IPS DF 4.7 (cell line): Measurements from ENCODE around the gene GNPTAB.

ENCODE experiments used
- DNase-seq: peaks from one replicate; pipeline ENCODE4 v3.0.0-alpha.2; 2013; ENCODE audit warnings: low spot score; ENCODE audit errors: extremely low read depth

GNPTAB gene

GRCh38 chr12:101772012-101772775 is 58.6 kb downstream of the GNPTAB start:
- DNase-seq: no peak

- DNase-seq: no peak
These were observed 60.9 kb downstream of the GNPTAB start for GRCh38 chr12:101769865-101770264.

- DNase-seq: no peak
These were observed 62.0 kb downstream of the GNPTAB start for GRCh38 chr12:101768781-101769180.

- no peak for DNase-seq
These were observed 63.2 kb downstream of the GNPTAB start for GRCh38 chr12:101767537-101767936.

- no peak for DNase-seq
These were observed 66.5 kb downstream of the GNPTAB start for GRCh38 chr12:101764051-101764792.

- DNase-seq: no peak
These were observed 67.4 kb downstream of the GNPTAB start for GRCh38 chr12:101763246-101763931.

- no peak for DNase-seq
These were observed 69.0 kb downstream of the GNPTAB start for GRCh38 chr12:101761781-101762180.

- no peak for DNase-seq
These were observed 69.4 kb downstream of the GNPTAB start for GRCh38 chr12:101761350-101761749.

- no peak for DNase-seq
These were observed 71.2 kb downstream of the GNPTAB start for GRCh38 chr12:101759396-101760047.

GRCh38 chr12:101750152-101750551 is 80.6 kb downstream of the GNPTAB start:
- DNase-seq: no peak

- no peak for DNase-seq
These were observed 81.1 kb downstream of the GNPTAB start for GRCh38 chr12:101749657-101750056.

- DNase-seq: no peak
These were observed 81.9 kb downstream of the GNPTAB start for GRCh38 chr12:101748907-101749306.

GRCh38 chr12:101747697-101748096 is 83.1 kb downstream of the GNPTAB start:
- no peak for DNase-seq

- no peak for DNase-seq
These were observed 84.1 kb downstream of the GNPTAB start for GRCh38 chr12:101746661-101747060.

- no peak for DNase-seq
These were observed 84.6 kb downstream of the GNPTAB start for GRCh38 chr12:101746196-101746595.

- no peak for DNase-seq
These were observed 85.3 kb downstream of the GNPTAB start for GRCh38 chr12:101745481-101745880.

GRCh38 chr12:101743724-101744472 is 86.9 kb downstream of the GNPTAB start:
- DNase-seq: no peak

- no peak for DNase-seq
These were observed 87.5 kb downstream of the GNPTAB start for GRCh38 chr12:101743242-101743641.

GRCh38 chr12:101740980-101741379 is 89.8 kb downstream of the GNPTAB start:
- DNase-seq: no peak

GRCh38 chr12:101740566-101740965 is 90.2 kb downstream of the GNPTAB start:
- no peak for DNase-seq
